Measurements from ENCODE around the gene GLUD1.
"Not testable (repeated sequence)": the region's sequence is repeated elsewhere in the genome, so short reads cannot be mapped to it uniquely, and the experiment has no call there.

Gene GLUD1

DNA sequence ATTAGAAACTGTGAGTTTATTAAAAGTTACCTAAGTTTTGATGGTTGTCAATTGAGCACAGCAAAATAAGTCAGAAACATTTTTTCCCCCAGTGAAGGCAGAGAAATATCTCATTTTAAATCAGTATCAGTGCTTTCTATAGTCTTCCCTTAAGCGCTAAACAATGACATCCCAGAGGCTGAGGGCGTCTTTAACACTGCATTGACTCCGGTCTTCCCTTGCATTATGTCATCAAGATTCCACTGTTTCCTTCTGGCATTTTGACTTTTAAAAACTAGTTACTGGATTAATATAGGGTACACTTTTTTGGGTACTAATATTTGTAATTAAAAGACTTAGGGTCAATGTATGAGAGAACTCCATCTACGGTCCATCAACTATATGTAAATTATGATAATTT, 3.9 kb downstream of the GLUD1 start:
- no peak for DNase-seq (ENCODE audit: extremely low read depth in 1 of 2, low read depth in 1 of 2)

DNA sequence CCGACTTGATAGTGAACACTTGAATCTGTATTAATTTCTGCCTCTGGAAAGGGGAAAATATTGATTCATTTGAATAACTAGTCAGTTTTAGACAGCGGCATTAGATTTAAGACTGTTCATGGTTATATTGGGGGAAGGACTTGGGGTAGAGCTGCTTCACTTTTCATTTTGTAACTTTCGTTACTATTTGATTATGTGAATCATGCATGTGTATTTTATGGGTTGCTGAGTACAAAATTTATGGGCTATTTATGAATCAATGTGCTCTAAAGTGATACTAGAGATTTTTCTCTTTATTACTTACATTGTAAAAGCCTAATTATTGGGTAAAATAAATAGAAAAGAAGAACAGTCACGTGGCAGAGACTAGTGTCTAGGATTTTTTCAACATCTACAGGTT, 4.9 kb downstream of the GLUD1 start:
- DNase-seq (ENCODE audit: extremely low read depth in 1 of 2, low read depth in 1 of 2), result no peak

DNA sequence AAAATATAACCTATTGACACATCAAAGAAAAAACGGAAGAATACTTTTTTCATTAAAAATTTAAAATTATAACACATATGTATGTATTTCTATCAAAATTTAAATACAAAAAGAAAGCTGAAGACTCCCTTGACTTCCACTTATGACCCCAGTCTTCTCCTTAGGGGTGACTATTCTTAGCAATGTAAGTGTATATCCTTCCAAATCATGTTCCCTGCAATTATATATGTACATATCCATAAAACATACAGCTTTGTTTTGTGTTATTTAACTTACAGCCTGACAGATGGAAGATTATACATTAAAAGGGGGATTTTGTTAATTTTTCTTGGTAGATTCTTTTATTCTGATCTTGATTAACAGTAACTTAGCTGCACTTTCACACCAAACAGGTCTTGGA, 9.1 kb downstream of the GLUD1 start:
- DNase-seq (ENCODE audit: extremely low read depth in 1 of 2, low read depth in 1 of 2), result no peak

DNA sequence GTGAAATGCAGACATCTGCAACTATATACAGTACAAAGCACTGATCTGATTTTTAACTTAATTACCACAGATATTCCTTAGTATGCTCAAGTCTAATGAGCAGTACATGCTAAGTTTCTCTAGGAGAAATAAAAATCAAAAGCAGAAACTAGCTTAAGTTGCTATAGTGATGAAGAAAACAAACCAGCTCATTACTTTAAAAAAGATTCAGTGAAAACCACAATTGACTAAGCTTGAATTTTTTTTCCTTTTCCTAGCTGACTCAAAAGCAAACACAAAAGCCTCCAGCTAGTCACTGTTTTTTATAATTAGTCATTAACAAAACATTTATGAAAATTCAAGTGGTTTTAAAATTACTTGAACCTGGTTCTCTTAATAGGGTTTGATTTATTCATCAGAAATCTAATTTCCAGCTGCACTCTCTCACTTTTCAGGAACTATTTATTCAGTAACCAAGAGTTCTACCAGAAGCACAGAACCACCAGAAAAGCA, 10.3 kb downstream of the GLUD1 start:
- not testable (repeated sequence) for DNase-seq (ENCODE audit: extremely low read depth in 1 of 2, low read depth in 1 of 2)

DNA sequence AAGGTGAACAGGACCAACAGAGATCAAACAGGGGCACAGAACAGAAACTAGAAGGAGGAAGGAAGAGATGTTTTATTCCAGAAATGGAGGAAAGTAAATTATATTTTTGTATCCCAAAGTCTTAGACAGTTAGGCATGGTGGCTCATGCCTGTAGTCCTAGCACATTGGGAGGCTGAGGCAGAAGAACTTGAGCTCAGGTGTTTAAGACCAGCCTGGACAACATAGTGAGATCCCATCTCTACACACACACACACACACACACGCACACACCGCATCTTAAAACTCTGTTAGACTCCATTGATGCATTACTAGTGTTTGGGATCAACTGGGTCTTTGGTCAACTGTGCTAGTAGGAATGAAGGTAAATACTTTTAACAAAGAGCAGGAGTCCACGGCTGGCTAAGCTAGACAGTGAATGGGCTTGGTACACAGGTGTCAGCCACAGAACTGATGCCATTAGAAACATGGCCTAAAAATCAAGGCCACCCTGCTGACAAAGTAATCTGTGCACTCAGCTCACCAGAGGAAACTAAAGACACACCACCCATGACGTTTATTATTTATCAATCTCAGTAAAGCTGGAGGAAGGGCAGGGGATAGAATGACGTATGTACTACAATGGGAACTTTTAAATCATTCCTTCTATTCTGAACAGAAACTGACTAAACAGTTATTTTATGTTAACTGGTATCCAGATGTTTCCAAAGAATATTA, 10.9 kb downstream of the GLUD1 start:
- DNase-seq (ENCODE audit: extremely low read depth in 1 of 2, low read depth in 1 of 2), result not testable (repeated sequence)

DNA sequence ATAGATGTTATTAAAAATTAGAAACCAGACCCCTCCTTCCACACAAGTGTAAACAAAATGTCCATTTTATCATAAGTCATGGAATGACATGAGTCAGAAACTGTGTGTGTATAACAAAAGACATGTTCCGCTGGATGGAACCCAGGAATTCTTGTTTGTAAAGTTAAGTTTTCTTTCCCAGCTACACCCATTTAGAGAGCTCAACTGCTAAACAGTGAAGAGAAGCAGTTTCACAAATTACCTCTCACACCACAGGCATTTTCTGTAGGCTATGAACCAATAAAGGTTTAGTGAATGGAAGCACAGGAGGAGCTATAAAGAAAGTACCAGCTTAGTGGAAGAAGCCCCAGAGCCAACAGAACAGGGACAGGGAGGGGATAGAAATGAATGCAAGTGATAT, 12.4 kb downstream of the GLUD1 start:
- DNase-seq (ENCODE audit: extremely low read depth in 1 of 2, low read depth in 1 of 2), result not testable (repeated sequence)

DNA sequence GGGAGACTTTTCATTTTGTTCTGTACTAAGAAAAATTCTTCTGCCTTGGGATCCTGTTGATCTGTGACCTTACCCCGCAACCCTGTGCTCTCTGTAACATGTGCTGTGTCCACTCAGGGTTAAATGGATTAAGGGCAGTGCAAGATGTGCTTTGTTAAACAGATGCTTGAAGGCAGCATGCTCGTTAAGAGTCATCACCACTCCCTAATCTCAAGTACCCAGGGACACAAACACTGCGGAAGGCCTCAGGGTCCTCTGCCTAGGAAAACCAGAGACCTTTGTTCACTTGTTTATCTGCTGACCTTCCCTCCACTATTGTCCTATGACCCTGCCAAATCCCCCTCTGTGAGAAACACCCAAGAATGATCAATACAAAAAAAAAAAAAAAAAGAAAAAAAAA, 13.1 kb downstream of the GLUD1 start:
- not testable (repeated sequence) for DNase-seq (ENCODE audit: extremely low read depth in 1 of 2, low read depth in 1 of 2)

DNA sequence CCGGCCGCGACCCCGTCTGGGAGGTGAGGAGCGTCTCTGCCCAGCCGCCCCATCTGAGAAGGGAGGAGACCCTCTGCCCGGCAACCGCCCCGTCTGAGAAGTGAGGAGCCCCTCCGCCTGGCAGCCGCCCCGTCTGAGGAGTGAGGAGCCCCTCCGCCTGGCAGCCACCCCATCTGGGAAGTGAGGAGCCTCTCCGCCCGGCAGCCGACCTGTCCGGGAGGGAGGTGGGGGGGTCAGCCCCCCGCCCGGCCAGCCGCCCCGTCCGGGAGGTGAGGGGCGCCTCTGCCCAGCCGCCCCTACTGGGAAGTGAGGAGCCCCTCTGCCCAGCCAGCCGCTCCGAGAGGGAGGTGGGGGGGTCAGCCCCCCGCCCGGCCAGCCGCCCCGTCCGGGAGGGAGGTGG, 14.0 kb downstream of the GLUD1 start:
- not testable (repeated sequence) for DNase-seq (ENCODE audit: extremely low read depth in 1 of 2, low read depth in 1 of 2)

DNA sequence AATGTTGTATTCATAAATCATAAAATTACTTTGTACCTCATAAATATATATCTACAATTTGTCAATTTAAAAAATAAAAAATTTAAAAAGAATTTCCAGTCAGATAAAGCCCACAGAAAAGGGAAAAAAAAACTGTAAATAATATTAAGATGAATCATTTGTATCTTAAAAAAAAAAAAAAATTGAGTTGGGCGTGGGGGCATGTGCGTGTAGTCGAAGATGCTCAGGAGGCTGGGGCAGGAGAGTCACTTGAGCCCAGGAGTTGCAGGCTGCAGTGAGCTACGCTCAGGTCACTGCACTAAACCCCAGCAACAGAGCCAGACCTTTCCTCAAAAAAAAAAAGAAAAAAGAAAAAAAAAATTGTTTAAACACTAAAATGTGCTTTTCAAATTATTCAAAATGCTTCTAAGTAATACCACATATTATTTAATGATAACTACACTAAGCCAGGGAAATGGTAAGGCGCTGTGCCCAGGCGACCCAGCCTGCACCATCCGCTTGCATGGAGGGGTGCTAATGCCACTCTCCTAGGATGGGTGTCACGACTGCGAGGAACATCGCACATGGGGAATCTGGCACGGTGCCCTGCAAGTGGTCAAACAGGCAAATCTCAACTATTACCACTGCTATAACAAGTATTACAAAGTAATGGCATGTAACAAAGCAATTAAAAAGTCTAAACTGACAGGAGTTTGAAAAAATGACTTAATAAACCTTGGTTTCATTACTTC, 15.4 kb downstream of the GLUD1 start:
- no peak for DNase-seq (ENCODE audit: extremely low read depth in 1 of 2, low read depth in 1 of 2)

DNA sequence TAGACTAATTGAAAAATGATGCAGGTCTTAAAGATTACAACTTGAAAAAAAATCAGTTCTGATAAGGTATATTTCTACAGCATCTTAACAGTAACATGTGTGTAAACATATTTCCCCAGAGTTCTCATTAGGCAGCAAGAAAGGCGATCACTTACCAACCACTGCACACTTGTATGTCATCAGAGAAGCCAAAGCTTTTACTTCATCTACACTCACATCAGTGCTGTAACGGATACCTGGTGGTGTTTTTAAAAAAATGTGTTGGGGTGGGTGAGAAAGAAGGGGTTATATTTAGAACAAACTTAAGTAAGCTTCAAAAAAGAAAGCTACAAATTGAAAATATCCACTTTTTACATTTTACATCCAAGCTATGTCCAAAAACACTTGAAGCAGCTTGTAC, 18.2 kb downstream of the GLUD1 start:
- DNase-seq (ENCODE audit: extremely low read depth in 1 of 2, low read depth in 1 of 2), result not testable (repeated sequence)

DNA sequence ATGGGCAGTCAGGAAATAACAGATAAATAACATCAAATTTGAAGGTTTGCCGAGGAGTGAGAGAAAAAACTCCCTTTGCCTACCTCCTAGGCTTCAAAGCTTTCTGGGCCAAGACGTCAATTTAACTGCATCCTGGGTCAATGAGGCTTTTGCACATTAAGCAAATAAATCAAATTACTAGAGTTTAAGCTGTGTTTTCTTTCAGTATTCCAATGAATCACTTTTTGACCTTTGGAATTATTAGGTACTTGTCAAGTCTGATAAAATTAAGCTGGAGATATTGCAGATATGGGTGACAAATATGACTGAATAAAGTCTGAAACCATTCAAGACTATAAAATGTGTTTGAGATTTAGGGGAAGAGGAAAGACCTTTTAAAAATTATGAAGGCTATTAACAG, 22.2 kb downstream of the GLUD1 start:
- DNase-seq (ENCODE audit: extremely low read depth in 1 of 2, low read depth in 1 of 2), result no peak

DNA sequence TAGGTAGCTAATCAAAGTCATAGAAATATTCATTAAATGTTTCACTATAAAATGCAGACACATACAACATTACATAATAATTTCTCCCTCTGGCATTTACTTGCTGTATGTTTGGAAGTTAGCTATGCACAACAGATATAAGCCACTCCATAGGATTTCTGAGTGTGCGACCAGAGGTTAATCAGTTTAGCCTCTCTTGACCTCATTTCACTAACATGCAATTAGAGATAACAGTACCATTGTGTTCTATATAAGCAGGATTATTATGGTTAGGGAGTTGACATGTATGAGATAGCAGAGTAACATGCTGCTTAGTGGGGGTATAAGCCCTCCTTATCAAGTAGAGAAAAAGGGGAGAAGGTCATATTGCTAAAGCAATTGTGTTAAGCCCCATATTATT, 26.4 kb downstream of the GLUD1 start:
- DNase-seq (ENCODE audit: extremely low read depth in 1 of 2, low read depth in 1 of 2), result no peak

DNA sequence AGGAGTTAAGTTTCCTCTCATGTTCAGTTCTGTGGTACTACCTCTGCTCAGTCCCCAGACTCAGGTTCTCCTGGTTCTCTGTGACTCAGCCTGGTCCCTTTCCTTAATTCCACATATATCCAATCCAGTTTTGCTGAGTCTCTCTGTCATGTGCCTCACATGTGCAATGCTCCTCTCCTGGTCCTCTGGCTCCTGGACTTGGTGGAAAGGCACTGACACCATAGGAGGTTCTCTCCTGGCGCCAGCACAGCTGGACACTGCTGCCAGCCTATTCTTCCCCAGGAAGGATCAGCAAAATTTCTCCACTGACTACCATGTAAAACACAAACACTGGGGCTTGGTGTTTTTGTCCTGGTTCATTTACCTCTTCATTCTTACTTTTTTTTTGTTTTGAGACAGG, 27.8 kb downstream of the GLUD1 start:
- DNase-seq (ENCODE audit: extremely low read depth in 1 of 2, low read depth in 1 of 2), result no peak

DNA sequence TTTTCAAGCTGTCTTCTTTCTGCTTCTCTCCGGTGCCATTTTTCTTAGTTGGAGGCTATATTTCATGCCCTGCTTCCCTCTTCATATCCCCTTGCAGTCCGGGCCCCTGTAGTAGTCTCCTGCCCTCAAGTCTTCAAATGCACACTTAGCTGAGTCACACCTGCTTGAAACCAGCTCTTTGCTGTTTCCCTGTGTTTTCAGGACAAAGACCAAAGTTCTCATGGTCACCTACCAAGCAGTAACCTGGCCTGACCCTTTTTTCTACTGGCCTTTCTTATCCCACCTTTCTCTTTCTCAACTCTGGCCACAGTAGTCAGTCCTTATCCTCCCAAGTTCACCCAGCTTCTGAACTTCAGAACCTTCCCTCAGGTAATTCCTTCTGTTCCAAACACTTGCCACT, 28.5 kb downstream of the GLUD1 start:
- no peak for DNase-seq (ENCODE audit: extremely low read depth in 1 of 2, low read depth in 1 of 2)

DNA sequence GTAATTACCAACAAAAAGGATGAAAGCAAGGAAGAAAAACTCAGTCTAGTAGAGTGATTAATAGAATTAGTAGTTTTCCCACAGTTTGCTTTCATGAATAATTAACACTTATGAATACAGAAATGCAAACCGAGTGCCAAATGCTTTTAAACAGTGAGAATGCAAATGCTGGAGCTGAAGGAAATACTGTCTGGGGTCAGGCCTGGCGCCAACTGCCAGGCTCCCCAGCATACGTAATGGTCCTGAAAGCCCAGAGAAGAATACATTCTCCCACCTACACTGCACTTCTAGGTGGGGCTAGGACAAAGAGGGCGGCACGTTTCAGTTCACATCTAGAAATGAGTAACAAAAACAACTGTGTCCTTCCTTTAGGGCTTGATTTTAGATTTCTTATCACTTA, 30.0 kb downstream of the GLUD1 start:
- DNase-seq (ENCODE audit: extremely low read depth in 1 of 2, low read depth in 1 of 2), result no peak

DNA sequence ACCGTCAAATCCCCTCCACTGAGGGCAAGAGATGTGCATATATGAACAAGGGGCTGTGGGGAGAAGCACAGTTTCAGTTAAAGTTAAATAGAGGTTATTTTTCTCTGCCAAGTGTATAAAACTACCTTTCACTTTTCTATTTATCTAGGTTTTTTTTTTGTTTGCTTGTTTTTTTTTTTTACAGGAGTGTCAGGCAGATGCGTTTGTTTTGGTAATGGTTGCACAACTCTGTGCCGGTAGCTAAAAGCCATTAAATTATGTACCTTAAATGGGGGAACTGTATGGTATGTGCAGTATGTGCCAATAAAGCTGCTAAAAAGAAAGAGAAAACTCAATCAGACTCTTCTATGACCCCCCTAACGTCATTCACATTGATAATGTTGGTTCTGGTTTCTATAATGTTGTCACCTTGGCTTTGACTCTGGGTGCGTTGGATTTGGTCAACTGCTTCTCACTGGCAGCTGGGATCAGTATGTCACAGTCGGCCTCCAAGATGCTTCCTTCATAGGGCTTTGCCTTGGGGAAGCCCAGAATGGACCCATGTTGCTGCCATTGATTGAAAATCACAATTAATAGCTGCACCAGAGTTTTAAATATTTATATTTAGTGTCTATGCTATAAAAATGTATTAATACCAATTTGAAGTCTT, 34.2 kb downstream of the GLUD1 start:
- DNase-seq (ENCODE audit: extremely low read depth in 1 of 2, low read depth in 1 of 2), result no peak

DNA sequence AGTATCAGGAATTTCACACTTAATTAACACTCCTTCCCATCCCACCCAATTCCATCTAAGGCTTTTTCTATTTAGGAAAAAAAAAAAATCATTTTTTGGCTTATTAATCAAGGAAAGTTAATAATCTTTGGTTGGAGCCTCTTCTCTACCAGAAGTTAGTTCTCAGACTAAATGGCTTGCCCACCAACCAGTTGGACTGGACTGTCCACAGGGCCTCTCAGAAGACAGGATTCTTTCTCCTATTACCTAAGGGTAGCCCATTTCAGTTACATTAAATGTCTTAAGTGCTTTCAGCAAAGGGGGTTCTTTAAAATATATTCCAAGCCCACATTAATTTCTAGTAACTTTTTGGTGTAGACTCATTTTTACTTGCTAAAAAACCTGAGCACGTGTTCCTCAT, 35.2 kb downstream of the GLUD1 start:
- DNase-seq (ENCODE audit: extremely low read depth in 1 of 2, low read depth in 1 of 2), result no peak

DNA sequence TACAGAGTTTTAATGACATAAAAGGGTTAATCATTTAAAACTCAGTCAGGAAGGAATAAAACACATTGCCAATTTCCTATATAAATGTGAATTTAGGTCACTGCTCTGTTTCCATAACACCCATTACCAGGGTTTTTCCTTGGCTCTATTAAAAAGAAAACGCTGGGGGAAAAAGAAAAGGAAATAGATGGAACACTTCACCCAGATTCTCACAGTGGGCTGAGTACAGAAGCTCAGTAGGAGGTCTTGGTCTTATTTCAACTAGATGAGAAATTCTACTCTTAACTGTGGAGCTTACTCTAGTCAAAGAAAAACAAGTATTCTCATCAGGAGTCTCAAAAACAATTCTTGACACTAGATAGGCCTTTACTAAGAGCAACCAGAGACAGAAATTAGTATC, 36.5 kb downstream of the GLUD1 start:
- no peak for DNase-seq (ENCODE audit: extremely low read depth in 1 of 2, low read depth in 1 of 2)

DNA sequence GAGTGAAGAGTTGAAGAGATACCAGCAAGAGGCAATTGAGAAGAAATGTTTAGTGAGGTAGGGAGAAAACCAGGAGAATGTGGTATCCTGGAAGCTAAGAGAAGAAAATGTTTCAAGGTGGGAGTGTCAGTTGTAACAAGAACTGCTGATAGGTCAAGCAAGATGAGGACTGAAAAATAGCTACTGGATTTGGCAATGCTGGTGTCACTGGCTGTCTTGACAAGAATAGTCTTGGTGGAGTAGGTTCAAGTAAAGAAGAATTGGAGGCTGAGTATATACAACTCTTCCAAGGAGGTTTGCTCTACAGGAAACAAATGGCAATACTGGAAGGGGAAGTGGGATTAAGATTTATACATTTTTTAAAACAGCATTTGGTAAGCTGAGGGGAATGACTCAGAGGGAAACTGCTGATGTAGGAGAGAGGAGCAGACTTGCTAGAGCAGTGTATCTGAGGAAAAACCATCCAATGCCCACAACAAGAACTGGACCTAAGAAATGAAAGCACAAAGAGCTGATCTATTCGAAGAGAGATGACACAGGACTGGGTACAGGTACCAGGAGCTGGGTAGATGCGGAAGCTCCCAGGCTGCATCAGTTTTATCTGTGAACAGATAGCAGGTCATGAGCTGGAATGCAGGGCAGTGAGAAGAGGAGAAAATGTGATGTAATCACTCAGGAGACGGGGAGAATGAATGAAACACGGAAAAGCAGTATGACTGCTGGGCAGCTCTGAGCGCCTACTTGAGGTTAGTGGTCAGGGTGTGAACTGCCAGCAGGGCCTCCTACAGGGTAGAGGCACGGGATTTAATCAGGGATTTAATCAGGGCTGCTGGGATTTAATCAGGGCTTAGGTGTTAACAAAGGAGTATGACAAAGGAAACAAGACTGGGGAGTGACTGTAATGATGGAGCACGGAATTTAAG, 40.0 kb downstream of the GLUD1 start:
- no peak for DNase-seq (ENCODE audit: extremely low read depth in 1 of 2, low read depth in 1 of 2)

DNA sequence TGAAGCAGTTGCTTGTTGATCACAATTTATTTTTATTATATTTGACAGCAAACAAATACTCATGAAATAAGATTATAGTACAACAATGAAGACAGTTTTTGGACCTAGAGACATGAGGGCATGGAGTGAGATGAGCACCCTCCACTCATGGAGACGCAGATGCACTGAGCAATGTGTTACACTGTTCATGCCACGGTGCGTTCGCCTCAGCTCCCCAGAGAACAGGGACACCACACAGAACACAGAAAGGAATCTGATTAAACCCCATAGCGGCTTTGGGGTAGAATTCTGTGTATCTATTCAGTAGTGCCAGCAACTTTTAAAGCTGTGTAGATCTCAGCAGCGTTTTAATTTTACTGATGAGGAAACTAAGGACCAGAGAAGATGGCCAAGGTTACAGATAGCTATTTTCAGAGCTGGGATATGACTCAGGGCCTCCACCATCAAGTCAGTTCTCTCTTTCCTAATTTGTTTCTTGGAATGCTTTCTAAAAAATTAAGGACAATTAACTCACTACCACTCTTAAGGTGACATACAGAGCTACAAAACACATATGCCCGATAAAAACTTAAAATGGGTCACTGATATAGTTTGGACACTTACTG, 41.0 kb downstream of the GLUD1 start:
- no peak for DNase-seq (ENCODE audit: extremely low read depth in 1 of 2, low read depth in 1 of 2)
